ENCODE measurements around the gene EYA4.

EYA4 gene

DNA sequence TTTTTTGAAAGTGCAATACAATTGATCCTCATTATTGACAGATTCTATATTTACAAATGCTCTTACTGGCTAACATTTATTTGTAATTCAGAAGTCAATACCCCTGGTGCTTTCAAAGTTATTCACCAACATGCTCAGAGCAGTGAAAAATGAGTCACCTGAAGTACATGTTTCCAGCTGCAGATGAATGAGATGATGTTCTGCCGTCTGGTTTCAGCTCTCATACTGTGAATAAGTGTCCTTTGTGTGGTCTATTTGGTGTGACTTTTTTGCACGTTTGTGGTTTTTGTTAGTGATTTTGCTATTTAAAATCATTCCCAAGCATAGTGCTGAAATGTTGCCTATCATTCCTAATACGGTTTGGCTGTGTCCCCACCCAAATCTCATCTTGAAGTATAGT lies 22.3 kb upstream of the EYA4 start:
- Histone ChIP-seq H3K27me3 (no peaks in the 10 kb centered on the region), H3K4me3 (ENCODE audit: low read depth in 1 of 2, low read length in 1 of 2) (no peak overlapping the region), H3K36me3 (no peaks in the 10 kb centered on the region), H3K9me3 (no peaks in the 10 kb centered on the region), H3K4me1 (ENCODE audit: control insufficient read depth in 1 of 2, insufficient read depth in 1 of 2, low read depth in 1 of 2, low read length in 1 of 2) (no peaks in the 10 kb centered on the region), H3K27ac (no peak overlapping the region)
- TF ChIP-seq, protein P1, sequence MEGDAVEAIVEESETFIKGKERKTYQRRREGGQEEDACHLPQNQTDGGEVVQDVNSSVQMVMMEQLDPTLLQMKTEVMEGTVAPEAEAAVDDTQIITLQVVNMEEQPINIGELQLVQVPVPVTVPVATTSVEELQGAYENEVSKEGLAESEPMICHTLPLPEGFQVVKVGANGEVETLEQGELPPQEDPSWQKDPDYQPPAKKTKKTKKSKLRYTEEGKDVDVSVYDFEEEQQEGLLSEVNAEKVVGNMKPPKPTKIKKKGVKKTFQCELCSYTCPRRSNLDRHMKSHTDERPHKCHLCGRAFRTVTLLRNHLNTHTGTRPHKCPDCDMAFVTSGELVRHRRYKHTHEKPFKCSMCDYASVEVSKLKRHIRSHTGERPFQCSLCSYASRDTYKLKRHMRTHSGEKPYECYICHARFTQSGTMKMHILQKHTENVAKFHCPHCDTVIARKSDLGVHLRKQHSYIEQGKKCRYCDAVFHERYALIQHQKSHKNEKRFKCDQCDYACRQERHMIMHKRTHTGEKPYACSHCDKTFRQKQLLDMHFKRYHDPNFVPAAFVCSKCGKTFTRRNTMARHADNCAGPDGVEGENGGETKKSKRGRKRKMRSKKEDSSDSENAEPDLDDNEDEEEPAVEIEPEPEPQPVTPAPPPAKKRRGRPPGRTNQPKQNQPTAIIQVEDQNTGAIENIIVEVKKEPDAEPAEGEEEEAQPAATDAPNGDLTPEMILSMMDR (IDR thresholded peaks at IDR 0.05), result no peak

DNA sequence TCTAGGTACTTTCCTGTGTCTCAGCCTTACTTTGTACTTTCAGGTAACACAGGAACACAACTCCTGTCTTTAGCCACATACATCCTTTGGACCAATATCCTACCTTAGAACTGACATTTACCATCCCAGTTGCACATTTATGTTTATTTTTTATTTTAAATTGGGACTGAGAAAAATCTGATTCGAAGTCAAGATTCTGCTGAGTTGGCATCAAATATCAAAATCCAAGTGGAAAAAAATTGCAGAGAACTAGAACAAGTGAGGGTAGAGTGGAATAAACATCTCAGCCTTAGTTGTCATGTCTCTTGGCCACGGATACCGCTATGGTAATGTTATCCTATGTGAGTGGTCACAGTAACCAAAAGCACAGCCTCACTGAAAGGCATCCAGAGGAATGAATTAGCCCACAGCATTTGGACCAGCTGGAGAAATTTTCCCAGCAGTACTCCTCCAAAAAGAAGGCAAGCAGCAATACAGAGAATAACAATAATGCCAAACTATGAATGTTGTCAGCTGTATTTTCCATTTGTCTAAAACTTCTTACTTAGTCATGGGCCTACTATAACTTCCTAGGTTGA lies 17.6 kb upstream of the EYA4 start:
- H3K4me3 ChIP-seq (ENCODE audit: low read depth in 1 of 2, low read length in 1 of 2), result no peak overlapping the region
- no peaks in the 10 kb centered on the region for H3K27me3 ChIP-seq
- no peaks in the 10 kb centered on the region for H3K4me1 ChIP-seq (ENCODE audit: control insufficient read depth in 1 of 2, insufficient read depth in 1 of 2, low read depth in 1 of 2, low read length in 1 of 2)
- no peak overlapping the region for H3K27ac ChIP-seq
- no peaks in the 10 kb centered on the region for H3K36me3 ChIP-seq
- no peaks in the 10 kb centered on the region for H3K9me3 ChIP-seq
- TF ChIP-seq, protein P1 (IDR thresholded peaks at IDR 0.05), result no peak

DNA sequence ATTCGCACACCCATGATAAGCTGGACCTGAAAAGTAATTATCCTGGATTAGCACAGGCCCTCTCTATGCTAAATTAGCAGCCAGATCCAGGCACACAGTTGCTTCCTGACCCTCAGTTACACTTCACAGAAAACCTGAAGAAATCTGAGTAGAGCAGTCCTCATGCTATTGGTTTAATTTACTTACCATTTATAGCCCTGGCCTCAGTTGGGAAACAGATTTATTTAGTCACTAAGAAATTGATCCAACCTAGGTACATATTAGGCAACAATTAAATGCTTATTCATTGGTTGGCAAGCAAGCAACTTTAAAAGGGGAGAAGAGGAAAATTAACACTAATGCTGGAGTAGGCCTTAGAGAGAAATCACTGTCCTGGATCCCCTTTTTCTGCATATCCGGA lies 15.6 kb upstream of the EYA4 start:
- Histone ChIP-seq H3K36me3 (no peaks in the 10 kb centered on the region), H3K4me3 (ENCODE audit: low read depth in 1 of 2, low read length in 1 of 2) (no peak overlapping the region), H3K9me3 (no peaks in the 10 kb centered on the region), H3K4me1 (ENCODE audit: control insufficient read depth in 1 of 2, insufficient read depth in 1 of 2, low read depth in 1 of 2, low read length in 1 of 2) (no peaks in the 10 kb centered on the region), H3K27ac (no peak overlapping the region), H3K27me3 (no peaks in the 10 kb centered on the region)
- TF ChIP-seq, protein P1 (IDR thresholded peaks at IDR 0.05), result no peak

DNA sequence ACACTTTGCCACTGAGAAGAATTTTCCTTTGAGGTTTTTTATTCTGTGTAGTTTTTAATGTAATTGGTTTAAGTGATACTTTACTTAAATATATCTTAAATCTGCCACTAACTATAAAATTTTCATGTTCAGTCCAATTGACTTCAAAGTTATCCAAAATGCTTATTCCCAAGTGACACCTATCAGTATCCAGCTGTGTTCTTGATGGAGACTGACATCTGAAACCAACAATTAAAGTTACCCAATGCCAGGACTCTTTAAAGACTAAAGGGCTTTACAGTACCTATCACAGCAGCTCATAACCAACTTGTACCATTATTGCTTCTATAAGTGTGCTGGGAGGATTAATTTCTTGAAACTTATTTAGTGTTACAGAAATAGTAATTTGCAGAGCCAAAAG lies 13.8 kb upstream of the EYA4 start:
- no peaks in the 10 kb centered on the region for H3K4me1 ChIP-seq (ENCODE audit: control insufficient read depth in 1 of 2, insufficient read depth in 1 of 2, low read depth in 1 of 2, low read length in 1 of 2)
- TF ChIP-seq, protein P1 (IDR thresholded peaks at IDR 0.05), result no peak
- H3K36me3 ChIP-seq, result no peaks in the 10 kb centered on the region
- no peaks in the 10 kb centered on the region for H3K27me3 ChIP-seq
- no peak overlapping the region for H3K27ac ChIP-seq
- no peaks in the 10 kb centered on the region for H3K9me3 ChIP-seq
- no peak overlapping the region for H3K4me3 ChIP-seq (ENCODE audit: low read depth in 1 of 2, low read length in 1 of 2)

DNA sequence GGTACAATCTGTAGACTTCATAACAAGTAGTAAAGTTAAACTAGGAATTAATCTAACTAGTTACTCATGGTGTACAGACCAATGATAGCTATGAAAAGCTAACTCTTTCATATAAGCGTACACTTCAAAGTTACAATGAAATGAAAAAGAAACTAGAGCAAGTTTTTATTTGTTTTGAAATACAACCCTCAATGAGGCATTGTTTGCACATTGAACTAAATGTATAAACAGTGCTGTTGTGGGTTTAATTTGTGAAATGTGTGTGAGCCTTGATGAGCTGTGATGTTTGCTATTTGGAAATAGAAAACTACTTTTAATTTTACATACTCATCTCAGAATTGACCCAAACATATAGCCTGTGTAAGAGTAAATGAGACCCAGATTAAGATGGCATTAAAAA lies 11.1 kb upstream of the EYA4 start:
- Histone ChIP-seq H3K4me3 (ENCODE audit: low read depth in 1 of 2, low read length in 1 of 2) (no peak overlapping the region), H3K9me3 (no peaks in the 10 kb centered on the region), H3K4me1 (ENCODE audit: control insufficient read depth in 1 of 2, insufficient read depth in 1 of 2, low read depth in 1 of 2, low read length in 1 of 2) (no peaks in the 10 kb centered on the region), H3K36me3 (no peaks in the 10 kb centered on the region), H3K27ac (no peak overlapping the region), H3K27me3 (no peaks in the 10 kb centered on the region)
- TF ChIP-seq, protein P1 (IDR thresholded peaks at IDR 0.05), result no peak

DNA sequence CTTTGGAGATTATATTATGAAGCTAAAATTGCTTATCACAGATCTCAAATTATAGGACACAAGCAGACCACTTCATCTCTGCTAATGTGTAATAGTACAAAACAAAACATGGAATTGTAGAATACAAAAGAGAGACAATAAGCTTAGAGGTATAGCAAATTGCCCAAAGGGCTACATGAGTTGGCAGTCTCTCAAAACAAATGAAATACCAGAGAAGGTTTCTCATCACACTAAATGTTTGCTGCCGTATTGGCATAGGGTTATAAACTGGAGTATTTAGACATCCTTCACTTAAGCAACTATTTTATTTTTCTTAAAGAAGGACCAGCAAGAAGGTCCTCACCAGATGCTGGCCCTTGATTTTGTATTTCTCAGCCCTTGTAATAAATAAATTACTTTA lies 5.9 kb upstream of the EYA4 start:
- no peak overlapping the region for H3K4me3 ChIP-seq (ENCODE audit: low read depth in 1 of 2, low read length in 1 of 2)
- H3K9me3 ChIP-seq, result no peaks in the 10 kb centered on the region
- TF ChIP-seq, protein P1 (IDR thresholded peaks at IDR 0.05), result no peak
- no peaks in the 10 kb centered on the region for H3K4me1 ChIP-seq (ENCODE audit: control insufficient read depth in 1 of 2, insufficient read depth in 1 of 2, low read depth in 1 of 2, low read length in 1 of 2)
- H3K27me3 ChIP-seq, result peaks cover 23% of the 10 kb centered on the region
- H3K27ac ChIP-seq, result no peak overlapping the region
- no peaks in the 10 kb centered on the region for H3K36me3 ChIP-seq

Data from neutrophil (primary cell).